Neural progenitor cell (in vitro differentiated cells): Measurements from ENCODE around the gene GTF3C1. TPM values are rescaled to one million over a fixed set of nuclear protein-coding genes. Genes with fewer than 3 reads are reported as not detected.

Source experiments
- DNase-seq: peaks from one replicate; pipeline ENCODE4 v3.0.0-alpha.2; 2016; ENCODE audit warnings: low spot score
- H2AFZ ChIP-seq: fragments of 200-600 bp; sonication (generic); replicated peaks from 2 replicates; pipeline ENCODE4 v1.6.1; 2016; ENCODE audit warnings: antibody characterized with exemption
- H3F3A ChIP-seq: fragments of 200-600 bp; sonication (generic); 2 replicates; pipeline ENCODE4 v1.6.1; 2016; ENCODE audit warnings: antibody characterized with exemption, low read depth
- H3K27ac ChIP-seq: fragments of 200-600 bp; sonication (generic); 2 replicates; pipeline ENCODE4 v1.5.1; 2016; ENCODE audit warnings: mild to moderate bottlenecking
- H3K27me3 ChIP-seq: fragments of 200-600 bp; sonication (generic); 2 replicates; pipeline ENCODE4 v1.6.1; 2016; ENCODE audit warnings: mild to moderate bottlenecking, moderate library complexity
- H3K36me3 ChIP-seq: fragments of 200-600 bp; sonication (generic); 2 replicates; pipeline ENCODE4 v1.5.1; 2016
- H3K4me1 ChIP-seq: fragments of 200-600 bp; sonication (generic); 2 replicates; pipeline ENCODE4 v1.6.1; 2016; ENCODE audit warnings: mixed run types
- H3K4me2 ChIP-seq: fragments of 200-600 bp; sonication (generic); 2 replicates; pipeline ENCODE4 v1.6.1; 2016
- H3K4me3 ChIP-seq: fragments of 200-600 bp; sonication (generic); 2 replicates; pipeline ENCODE4 v1.5.1; 2016
- H3K79me2 ChIP-seq: fragments of 200-600 bp; sonication (generic); 2 replicates; pipeline ENCODE4 v1.6.1; 2016; ENCODE audit warnings: low read depth
- H3K9ac ChIP-seq: fragments of 200-600 bp; sonication (generic); 2 replicates; pipeline ENCODE4 v1.6.1; 2016
- H3K9me3 ChIP-seq: fragments of 200-600 bp; sonication (generic); 2 replicates; pipeline ENCODE4 v1.5.1; 2016; ENCODE audit warnings: low read depth
- H4K20me1 ChIP-seq: fragments of 200-600 bp; sonication (generic); 2 replicates; pipeline ENCODE4 v1.6.1; 2016; ENCODE audit warnings: low read depth
- H3K27ac Mint-ChIP-seq: 3 replicates; pipeline ENCODE4 v1.8.0; 2021; ENCODE audit warnings: mixed read lengths
- H3K27me3 Mint-ChIP-seq: 2 replicates; pipeline ENCODE4 v1.8.0; 2022; ENCODE audit warnings: low read depth, mild to moderate bottlenecking, inconsistent platforms, moderate library complexity, mixed read lengths; ENCODE audit not compliant: insufficient read depth
- H3K36me3 Mint-ChIP-seq: 3 replicates; pipeline ENCODE4 v1.8.0; 2021; ENCODE audit warnings: mixed read lengths
- H3K4me1 Mint-ChIP-seq: 3 replicates; pipeline ENCODE4 v1.8.0; 2021; ENCODE audit warnings: mixed read lengths
- H3K4me3 Mint-ChIP-seq: 3 replicates; pipeline ENCODE4 v1.8.0; 2021; ENCODE audit warnings: mild to moderate bottlenecking, moderate library complexity, mixed read lengths
- H3K9me3 Mint-ChIP-seq: 3 replicates; pipeline ENCODE4 v1.8.0; 2020; ENCODE audit warnings: mixed read lengths
- CTCF ChIP-seq: fragments of 200-600 bp; sonication (generic); IDR thresholded peaks from 2 replicates; pipeline ENCODE4 v1.5.1; 2017; ENCODE audit warnings: antibody characterized with exemption, mild to moderate bottlenecking
- EZH2 ChIP-seq: fragments of 200-600 bp; sonication (generic); IDR thresholded peaks from 2 replicates; pipeline ENCODE4 v1.6.1; 2017; ENCODE audit warnings: antibody characterized with exemption, mild to moderate bottlenecking, moderate library complexity
- EZH2phosphoT487 ChIP-seq: fragments of 200-600 bp; sonication (generic); IDR thresholded peaks from 2 replicates; pipeline ENCODE4 v1.6.1; 2017; ENCODE audit warnings: antibody characterized with exemption
- total RNA-seq: library from RNA; depleted of rRNA; stranded (reverse); fragments of >200 nt; gene quantifications from 2 replicates; pipeline ENCODE4 v1.2.3, GENCODE V29; 2015; ENCODE audit warnings: low replicate concordance

Gene GTF3C1
- total RNA-seq, 1 donor from 2014 or later, result 60.9 TPM

DNA sequence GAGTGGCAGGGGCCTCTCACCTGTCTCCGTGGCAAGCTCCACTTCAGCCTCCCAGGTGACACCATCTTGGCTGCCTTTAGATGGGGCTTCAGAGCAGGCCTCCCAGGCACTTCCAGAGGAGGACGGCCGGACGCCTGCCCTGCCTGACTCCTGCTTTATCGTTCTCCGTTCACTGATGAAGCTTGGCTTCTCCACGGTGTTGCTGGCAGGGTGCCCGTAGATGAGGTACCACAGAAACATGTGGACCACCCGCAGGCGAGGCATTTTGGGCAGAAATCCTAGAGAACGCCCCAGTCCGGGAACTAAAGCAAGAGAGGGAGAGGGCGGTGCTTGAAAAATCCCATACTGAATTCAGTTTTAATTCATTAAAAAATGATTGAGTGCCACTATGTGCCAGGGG is 54.5 kb downstream of the GTF3C1 start:
- no peaks in the 10 kb centered on the region for H3K79me2 ChIP-seq
- H3K4me1 Mint-ChIP-seq, result no peaks in the 10 kb centered on the region
- H2AFZ ChIP-seq, result no peak overlapping the region
- no peaks in the 10 kb centered on the region for H3K9me3 Mint-ChIP-seq
- no peaks in the 10 kb centered on the region for H3F3A ChIP-seq
- no peak overlapping the region for H3K4me3 ChIP-seq
- H3K4me3 Mint-ChIP-seq, result no peak overlapping the region
- H3K27ac ChIP-seq, result no peak overlapping the region
- H3K27me3 ChIP-seq, result no peaks in the 10 kb centered on the region
- no peaks in the 10 kb centered on the region for H3K36me3 ChIP-seq
- TF ChIP-seq EZH2, result no peak
- no peak for TF ChIP-seq CTCF
- TF ChIP-seq EZH2phosphoT487, result no peak
- peaks cover 30% of the 10 kb centered on the region for H3K36me3 Mint-ChIP-seq
- H3K4me1 ChIP-seq, result no peaks in the 10 kb centered on the region
- no peak overlapping the region for H3K4me2 ChIP-seq
- DNase-seq, result no peak
- H3K27ac Mint-ChIP-seq, result no peak overlapping the region
- peaks cover 2% of the 10 kb centered on the region for H3K27me3 Mint-ChIP-seq
- H4K20me1 ChIP-seq, result no peaks in the 10 kb centered on the region
- H3K9me3 ChIP-seq, result no peaks in the 10 kb centered on the region
- no peak overlapping the region for H3K9ac ChIP-seq

DNA sequence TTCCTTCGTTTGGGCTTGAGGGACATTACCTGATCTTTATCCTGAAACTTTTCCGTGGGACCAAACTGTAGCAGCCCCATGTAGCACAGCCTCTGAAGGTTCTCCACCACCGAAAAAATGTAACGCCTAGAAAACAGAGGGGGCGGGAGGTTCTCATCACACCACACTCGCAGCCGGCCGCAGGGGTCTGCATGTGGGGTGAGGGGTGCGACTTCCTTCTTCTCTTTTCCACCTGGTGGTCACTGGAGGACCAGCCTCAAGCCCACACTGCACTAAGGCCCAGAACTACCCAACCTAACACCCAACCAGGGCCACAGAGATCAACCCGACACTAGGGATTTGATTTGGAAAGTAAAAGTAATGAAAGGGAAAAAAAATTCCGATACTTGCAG is 57.1 kb downstream of the GTF3C1 start:
- H3K4me2 ChIP-seq, result no peak overlapping the region
- no peaks in the 10 kb centered on the region for H3K27me3 ChIP-seq
- Mint-ChIP-seq H3K9me3 (no peaks in the 10 kb centered on the region), H3K4me3 (no peak overlapping the region), H3K27ac (no peak overlapping the region), H3K4me1 (no peaks in the 10 kb centered on the region), H3K36me3 (peaks cover 29% of the 10 kb centered on the region), H3K27me3 (peaks cover 2% of the 10 kb centered on the region)
- no peaks in the 10 kb centered on the region for H3K36me3 ChIP-seq
- H3F3A ChIP-seq, result no peaks in the 10 kb centered on the region
- H3K4me1 ChIP-seq, result no peaks in the 10 kb centered on the region
- TF ChIP-seq CTCF (no peak), EZH2phosphoT487 (no peak), EZH2 (no peak)
- H3K79me2 ChIP-seq, result no peaks in the 10 kb centered on the region
- H2AFZ ChIP-seq, result no peak overlapping the region
- no peak for DNase-seq
- no peak overlapping the region for H3K27ac ChIP-seq
- no peak overlapping the region for H3K4me3 ChIP-seq
- no peaks in the 10 kb centered on the region for H3K9me3 ChIP-seq
- H3K9ac ChIP-seq, result no peak overlapping the region
- no peaks in the 10 kb centered on the region for H4K20me1 ChIP-seq

- H3K9me3 ChIP-seq, result no peaks in the 10 kb centered on the region
- no peaks in the 10 kb centered on the region for H3K4me1 ChIP-seq
- Mint-ChIP-seq H3K36me3 (peaks cover 30% of the 10 kb centered on the region), H3K27ac (no peak overlapping the region), H3K4me1 (no peaks in the 10 kb centered on the region), H3K4me3 (no peak overlapping the region), H3K27me3 (peaks cover 2% of the 10 kb centered on the region), H3K9me3 (no peaks in the 10 kb centered on the region)
- H3K4me2 ChIP-seq, result no peak overlapping the region
- H4K20me1 ChIP-seq, result no peaks in the 10 kb centered on the region
- no peaks in the 10 kb centered on the region for H3F3A ChIP-seq
- no peak overlapping the region for H2AFZ ChIP-seq
- H3K9ac ChIP-seq, result no peak overlapping the region
- TF ChIP-seq EZH2, result no peak
- TF ChIP-seq CTCF, result no peak
- no peak for TF ChIP-seq EZH2phosphoT487
- no peak overlapping the region for H3K4me3 ChIP-seq
- no peaks in the 10 kb centered on the region for H3K36me3 ChIP-seq
- DNase-seq, result no peak
- no peaks in the 10 kb centered on the region for H3K27me3 ChIP-seq
- no peaks in the 10 kb centered on the region for H3K79me2 ChIP-seq
- no peak overlapping the region for H3K27ac ChIP-seq
Observed at GRCh38 chr16:27491894-27492587, 57.7 kb downstream of the GTF3C1 start.
